ENCODE measurements around the gene GPN2.

- TF ChIP-seq REST (tag by site-specific recombination; IDR thresholded peaks at IDR 0.05) (no peak), ZBTB49 (tag by site-specific recombination; IDR thresholded peaks at IDR 0.05; ENCODE audit: low read depth) (no peak), CTCF (tag by site-specific recombination; IDR thresholded peaks at IDR 0.05) (no peak), ZNF138 (tag by site-specific recombination; IDR thresholded peaks at IDR 0.05; ENCODE audit: borderline replicate concordance) (no peak), PATZ1 (tag by site-specific recombination; IDR thresholded peaks at IDR 0.05) (peak; percentile 13; the same call in 1 of the 2 replicates), ZBTB7A (tag by site-specific recombination; IDR thresholded peaks at IDR 0.05; ENCODE audit: low read depth) (no peak), BCL11A (tag by site-specific recombination; IDR thresholded peaks at IDR 0.05; ENCODE audit: low read depth) (no peak), ZNF24 (tag by site-specific recombination; IDR thresholded peaks at IDR 0.05) (no peak), ZNF398 (tag by site-specific recombination; IDR thresholded peaks at IDR 0.05) (no peak), ZNF280C (tag by site-specific recombination; IDR thresholded peaks at IDR 0.05) (no peak), ZNF501 (tag by site-specific recombination; IDR thresholded peaks at IDR 0.05) (no peak), ZNF354C (tag by site-specific recombination; IDR thresholded peaks at IDR 0.05; ENCODE audit: borderline replicate concordance, low read depth) (no peak), ZNF146 (tag by site-specific recombination; IDR thresholded peaks at IDR 0.05) (no peak)
These were observed 62.4 kb downstream of the GPN2 start for GRCh38 chr1:26827663-26828062.

Data from HEK293 (cell line).